Measurements from ENCODE around the gene AGBL1.

AGBL1 gene

DNA sequence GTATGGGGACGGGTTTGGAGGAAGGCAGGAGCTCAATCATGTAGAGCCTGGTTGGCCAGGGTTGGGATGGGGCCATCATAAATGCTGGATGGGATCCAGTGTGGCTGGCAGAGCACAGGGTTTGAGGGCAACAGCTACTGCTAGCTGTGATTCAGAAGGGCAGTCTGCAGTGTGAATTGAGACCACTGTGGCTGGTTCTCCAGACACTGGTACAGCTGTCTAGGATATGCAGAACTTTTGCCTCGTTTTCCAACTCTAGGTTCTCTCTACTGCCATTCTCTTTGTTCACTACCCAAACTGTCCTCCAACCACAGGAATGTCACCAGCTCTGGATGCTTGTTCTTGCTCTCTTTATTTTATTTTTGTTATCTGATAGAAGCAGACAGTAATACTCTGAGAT is 543.6 kb downstream of the AGBL1 start:
- H3K4me3 ChIP-seq (replicated peaks; ENCODE audit: low read depth, low read length): no peak overlapping the region
- DNase-seq (ENCODE audit: low read depth): no peak
- TF ChIP-seq, protein P1, sequence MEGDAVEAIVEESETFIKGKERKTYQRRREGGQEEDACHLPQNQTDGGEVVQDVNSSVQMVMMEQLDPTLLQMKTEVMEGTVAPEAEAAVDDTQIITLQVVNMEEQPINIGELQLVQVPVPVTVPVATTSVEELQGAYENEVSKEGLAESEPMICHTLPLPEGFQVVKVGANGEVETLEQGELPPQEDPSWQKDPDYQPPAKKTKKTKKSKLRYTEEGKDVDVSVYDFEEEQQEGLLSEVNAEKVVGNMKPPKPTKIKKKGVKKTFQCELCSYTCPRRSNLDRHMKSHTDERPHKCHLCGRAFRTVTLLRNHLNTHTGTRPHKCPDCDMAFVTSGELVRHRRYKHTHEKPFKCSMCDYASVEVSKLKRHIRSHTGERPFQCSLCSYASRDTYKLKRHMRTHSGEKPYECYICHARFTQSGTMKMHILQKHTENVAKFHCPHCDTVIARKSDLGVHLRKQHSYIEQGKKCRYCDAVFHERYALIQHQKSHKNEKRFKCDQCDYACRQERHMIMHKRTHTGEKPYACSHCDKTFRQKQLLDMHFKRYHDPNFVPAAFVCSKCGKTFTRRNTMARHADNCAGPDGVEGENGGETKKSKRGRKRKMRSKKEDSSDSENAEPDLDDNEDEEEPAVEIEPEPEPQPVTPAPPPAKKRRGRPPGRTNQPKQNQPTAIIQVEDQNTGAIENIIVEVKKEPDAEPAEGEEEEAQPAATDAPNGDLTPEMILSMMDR (IDR thresholded peaks at IDR 0.05; ENCODE audit: low read length, missing control alignments): no peak

DNA sequence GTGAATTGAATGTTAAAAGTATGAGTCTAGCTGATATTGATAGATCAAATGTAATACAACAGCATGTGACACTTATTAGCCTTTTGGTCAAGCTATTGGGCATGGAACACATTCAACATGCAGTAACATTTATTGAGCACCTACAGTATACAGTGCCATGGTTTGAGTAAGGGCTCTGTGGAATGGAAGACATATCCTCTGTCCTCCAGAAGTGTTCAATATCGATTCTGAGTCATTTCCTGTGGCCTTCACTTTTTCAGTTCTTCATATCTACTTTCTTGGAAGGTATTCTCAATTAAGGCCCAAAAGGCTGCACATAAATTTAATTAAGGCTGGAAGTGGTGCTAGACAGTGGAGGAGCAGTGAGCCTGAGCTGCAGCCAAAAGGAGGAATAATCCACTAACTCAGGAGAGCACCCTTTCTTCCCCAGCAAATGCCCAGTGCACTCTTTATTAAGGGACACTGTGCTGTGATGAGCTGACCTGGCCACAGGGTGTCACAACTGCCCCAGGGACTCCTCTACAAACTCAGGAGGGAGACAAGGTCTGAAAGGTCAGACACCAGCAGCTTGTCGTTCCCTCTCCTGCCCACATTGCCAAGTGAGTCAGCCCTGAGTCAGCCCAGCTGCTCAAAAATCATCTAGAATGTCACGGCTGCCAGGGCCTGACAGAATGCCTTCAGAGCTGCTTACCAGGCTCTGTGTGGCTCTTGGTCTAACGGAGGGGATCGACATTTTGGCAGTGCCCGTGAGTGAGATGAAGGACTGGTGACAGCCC is 544.8 kb downstream of the AGBL1 start:
- TF ChIP-seq, protein P1 (IDR thresholded peaks at IDR 0.05; ENCODE audit: low read length, missing control alignments): peak; percentile 23
- no peak overlapping the region for H3K4me3 ChIP-seq (replicated peaks; ENCODE audit: low read depth, low read length)
- DNase-seq (ENCODE audit: low read depth): peak; percentile 62

DNA sequence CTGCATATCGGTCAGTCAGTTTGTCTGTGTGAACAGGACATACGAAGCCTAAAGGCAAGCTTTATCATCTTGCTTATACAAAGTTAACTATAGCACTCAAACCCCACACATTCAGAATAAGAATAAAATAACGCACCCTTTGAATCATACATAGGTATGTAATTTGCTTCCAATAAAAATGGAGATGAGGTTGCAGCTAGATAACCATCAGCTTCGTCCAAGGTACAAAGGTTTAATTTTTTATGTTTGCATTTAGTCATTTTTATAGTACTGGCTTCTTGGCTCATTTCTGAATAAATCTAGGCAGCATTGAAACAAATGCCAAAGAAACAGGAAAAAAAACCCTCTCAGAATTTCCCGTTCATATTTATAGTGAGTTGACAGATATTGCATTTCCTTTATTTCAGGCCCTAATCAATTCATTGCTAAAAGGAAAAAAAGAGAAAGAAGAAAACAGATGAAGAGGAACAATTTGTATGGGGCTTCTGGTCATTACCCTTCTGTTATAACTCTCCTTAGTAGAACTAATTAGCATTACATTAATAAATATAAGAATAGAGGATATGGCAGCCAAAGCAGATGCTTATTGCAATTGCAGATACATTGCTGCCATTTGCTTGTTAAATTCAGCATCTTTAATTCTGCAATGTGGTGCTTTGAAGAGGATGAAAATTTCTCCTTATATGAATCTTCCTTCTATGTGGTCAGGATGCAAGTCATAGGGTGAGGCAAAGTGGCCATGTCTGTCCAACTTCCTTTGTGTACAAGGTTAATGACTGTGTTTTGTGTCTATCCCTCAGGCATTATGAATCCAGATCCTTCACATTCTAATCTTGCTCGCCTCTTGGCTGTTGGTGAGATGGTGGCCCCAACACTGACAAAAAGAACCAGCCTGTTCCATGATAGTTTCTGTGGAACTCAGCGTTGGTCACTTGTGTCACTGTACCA is 550.0 kb downstream of the AGBL1 start:
- TF ChIP-seq, protein P1 (IDR thresholded peaks at IDR 0.05; ENCODE audit: low read length, missing control alignments): no peak
- DNase-seq (ENCODE audit: low read depth): no peak

DNA sequence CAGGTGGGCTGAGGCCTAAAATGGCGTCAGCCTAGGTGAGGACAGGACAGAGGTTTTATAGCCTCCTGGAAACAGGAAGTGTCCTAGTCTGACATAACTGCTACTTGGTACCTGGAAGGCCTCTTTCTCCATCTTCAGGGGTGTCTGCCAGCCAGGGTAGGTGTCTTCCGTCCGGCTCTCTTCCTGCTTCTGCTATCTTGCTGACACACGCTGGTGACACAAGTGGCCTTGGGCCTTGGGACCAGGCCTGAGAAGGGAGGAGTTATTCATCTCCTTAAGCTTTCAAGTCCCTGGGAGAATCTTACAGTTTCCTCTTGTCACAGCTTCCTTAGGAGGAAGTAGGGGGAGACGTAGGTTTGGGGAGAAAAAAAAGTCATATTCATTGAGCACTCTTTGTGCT is 551.3 kb downstream of the AGBL1 start:
- DNase-seq (ENCODE audit: low read depth): no peak
- TF ChIP-seq, protein P1 (IDR thresholded peaks at IDR 0.05; ENCODE audit: low read length, missing control alignments): no peak
- H3K4me3 ChIP-seq (replicated peaks; ENCODE audit: low read depth, low read length): no peak overlapping the region

More for the DNA sequence above, 550.0 kb downstream of the AGBL1 start:
- H3K4me3 ChIP-seq (replicated peaks; ENCODE audit: low read depth, low read length): no peak overlapping the region

DNA sequence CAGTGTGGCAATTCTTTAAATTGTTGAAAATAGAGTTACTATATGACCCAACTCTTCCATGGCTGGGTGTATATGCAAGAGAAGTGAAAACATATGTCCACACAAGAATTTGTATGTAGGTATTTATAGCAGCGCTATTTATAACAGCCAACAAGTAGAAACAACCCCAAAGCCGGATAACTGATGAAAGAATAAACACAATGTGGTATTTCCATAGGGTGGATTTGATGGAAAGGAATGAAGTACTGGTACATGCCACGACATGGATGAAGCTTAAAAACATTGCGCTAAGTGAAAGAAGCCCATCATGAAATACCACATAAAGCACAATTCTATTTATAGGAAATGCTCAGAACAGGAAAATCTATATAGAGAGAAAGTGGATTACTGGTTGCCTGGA is 554.5 kb downstream of the AGBL1 start:
- TF ChIP-seq, protein P1 (IDR thresholded peaks at IDR 0.05; ENCODE audit: low read length, missing control alignments): no peak
- DNase-seq (ENCODE audit: low read depth): no peak
- H3K4me3 ChIP-seq (replicated peaks; ENCODE audit: low read depth, low read length): no peak overlapping the region

DNA sequence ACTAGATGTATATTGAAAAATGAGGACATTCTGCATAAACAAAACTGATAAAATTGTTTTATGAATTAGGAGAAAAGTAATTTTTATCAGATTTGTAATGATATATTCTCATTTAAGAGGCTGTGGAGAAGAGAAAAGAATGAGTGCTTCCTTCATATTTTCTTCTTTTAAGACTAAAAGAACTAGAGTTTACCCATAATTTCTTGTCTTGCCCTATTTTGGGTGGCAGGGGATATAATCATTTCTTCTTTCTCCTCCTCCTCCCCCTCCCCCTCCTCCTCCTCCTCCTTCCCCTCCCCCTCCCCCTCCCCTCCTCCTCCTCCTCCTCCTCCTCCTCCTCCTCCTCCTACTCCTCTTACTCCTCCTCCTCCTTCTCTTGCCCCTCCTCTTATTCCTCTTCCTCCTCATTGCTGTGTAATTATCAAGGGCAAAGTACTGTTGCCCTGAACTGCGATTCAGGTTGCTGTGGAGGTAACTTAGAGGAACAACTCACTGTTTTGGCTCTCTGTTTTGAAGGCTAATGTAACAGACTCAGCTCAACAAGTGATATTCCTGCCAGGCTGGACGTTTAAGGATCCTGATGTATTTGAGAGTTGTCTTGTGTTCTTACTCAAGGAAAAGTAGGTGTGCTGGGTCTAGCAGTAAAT is 555.4 kb downstream of the AGBL1 start:
- no peak overlapping the region for H3K4me3 ChIP-seq (replicated peaks; ENCODE audit: low read depth, low read length)
- DNase-seq (ENCODE audit: low read depth): no peak
- TF ChIP-seq, protein P1 (IDR thresholded peaks at IDR 0.05; ENCODE audit: low read length, missing control alignments): no peak

Measured in fibroblast of pulmonary artery (primary cell).